ENCODE measurements around the gene NAMPT.
"Not testable (repeated sequence)": the region's sequence is repeated elsewhere in the genome, so short reads cannot be mapped to it uniquely, and the experiment has no call there.

The NAMPT gene

GRCh38 chr7:106317971-106318370 lies 33.2 kb upstream of the NAMPT start:
- DNase-seq (ENCODE audit: insufficient read length) (no peak), FAIRE-seq (no peak)
- TF ChIP-seq POLR2A (IDR thresholded peaks at IDR 0.05; ENCODE audit: low read depth, low read length) (no peak), TAF1 (IDR thresholded peaks at IDR 0.05; ENCODE audit: borderline replicate concordance, low read depth, low read length) (no peak)

GRCh38 chr7:106316947-106317346 lies 32.2 kb upstream of the NAMPT start:
- TF ChIP-seq TAF1 (IDR thresholded peaks at IDR 0.05; ENCODE audit: borderline replicate concordance, low read depth, low read length) (no peak), POLR2A (IDR thresholded peaks at IDR 0.05; ENCODE audit: low read depth, low read length) (no peak), POLR2AphosphoS5 (IDR thresholded peaks at IDR 0.05; ENCODE audit: low read depth, low read length) (no peak)
- FAIRE-seq (no peak), DNase-seq (ENCODE audit: insufficient read length) (no peak)

GRCh38 chr7:106314875-106315274 lies 30.1 kb upstream of the NAMPT start:
- no peak for DNase-seq (ENCODE audit: insufficient read length)
- FAIRE-seq: no peak
- no peak for TF ChIP-seq POLR2AphosphoS5 (IDR thresholded peaks at IDR 0.05; ENCODE audit: low read depth, low read length)
- TF ChIP-seq TAF1 (IDR thresholded peaks at IDR 0.05; ENCODE audit: borderline replicate concordance, low read depth, low read length): no peak
- no peak for TF ChIP-seq POLR2A (IDR thresholded peaks at IDR 0.05; ENCODE audit: low read depth, low read length)

GRCh38 chr7:106313966-106314365 lies 29.2 kb upstream of the NAMPT start:
- TF ChIP-seq POLR2AphosphoS5 (IDR thresholded peaks at IDR 0.05; ENCODE audit: low read depth, low read length) (no peak), POLR2A (IDR thresholded peaks at IDR 0.05; ENCODE audit: low read depth, low read length) (no peak), TAF1 (IDR thresholded peaks at IDR 0.05; ENCODE audit: borderline replicate concordance, low read depth, low read length) (no peak)
- DNase-seq (ENCODE audit: insufficient read length): no peak
- FAIRE-seq: no peak

- no peak for DNase-seq (ENCODE audit: insufficient read length)
- no peak for TF ChIP-seq POLR2AphosphoS5 (IDR thresholded peaks at IDR 0.05; ENCODE audit: low read depth, low read length)
- TF ChIP-seq POLR2A (IDR thresholded peaks at IDR 0.05; ENCODE audit: low read depth, low read length): no peak
- TF ChIP-seq TAF1 (IDR thresholded peaks at IDR 0.05; ENCODE audit: borderline replicate concordance, low read depth, low read length): no peak
- FAIRE-seq: no peak
These were observed 28.7 kb upstream of the NAMPT start for GRCh38 chr7:106313456-106313901.

- no peak for DNase-seq (ENCODE audit: insufficient read length)
- no peak for TF ChIP-seq TAF1 (IDR thresholded peaks at IDR 0.05; ENCODE audit: borderline replicate concordance, low read depth, low read length)
- TF ChIP-seq POLR2A (IDR thresholded peaks at IDR 0.05; ENCODE audit: low read depth, low read length): no peak
- TF ChIP-seq POLR2AphosphoS5 (IDR thresholded peaks at IDR 0.05; ENCODE audit: low read depth, low read length): no peak
- FAIRE-seq: no peak
These were observed 28.1 kb upstream of the NAMPT start for GRCh38 chr7:106312906-106313305.

- TF ChIP-seq POLR2A (IDR thresholded peaks at IDR 0.05; ENCODE audit: low read depth, low read length): no peak
- no peak for TF ChIP-seq POLR2AphosphoS5 (IDR thresholded peaks at IDR 0.05; ENCODE audit: low read depth, low read length)
- TF ChIP-seq TAF1 (IDR thresholded peaks at IDR 0.05; ENCODE audit: borderline replicate concordance, low read depth, low read length): no peak
- DNase-seq (ENCODE audit: insufficient read length): no peak
- no peak for FAIRE-seq
These were observed 27.5 kb upstream of the NAMPT start for GRCh38 chr7:106312099-106312871.

- no peak for TF ChIP-seq POLR2AphosphoS5 (IDR thresholded peaks at IDR 0.05; ENCODE audit: low read depth, low read length)
- no peak for TF ChIP-seq POLR2A (IDR thresholded peaks at IDR 0.05; ENCODE audit: low read depth, low read length)
- TF ChIP-seq TAF1 (IDR thresholded peaks at IDR 0.05; ENCODE audit: borderline replicate concordance, low read depth, low read length): no peak
- DNase-seq (ENCODE audit: insufficient read length): no peak
- FAIRE-seq: no peak
These were observed 24.6 kb upstream of the NAMPT start for GRCh38 chr7:106309362-106309761.

- DNase-seq (ENCODE audit: insufficient read length): no peak
- FAIRE-seq: no peak
- no peak for TF ChIP-seq TAF1 (IDR thresholded peaks at IDR 0.05; ENCODE audit: borderline replicate concordance, low read depth, low read length)
- no peak for TF ChIP-seq POLR2AphosphoS5 (IDR thresholded peaks at IDR 0.05; ENCODE audit: low read depth, low read length)
- TF ChIP-seq POLR2A (IDR thresholded peaks at IDR 0.05; ENCODE audit: low read depth, low read length): no peak
These were observed 21.5 kb upstream of the NAMPT start for GRCh38 chr7:106306256-106306655.

- no peak for DNase-seq (ENCODE audit: insufficient read length)
- no peak for TF ChIP-seq POLR2AphosphoS5 (IDR thresholded peaks at IDR 0.05; ENCODE audit: low read depth, low read length)
- no peak for TF ChIP-seq TAF1 (IDR thresholded peaks at IDR 0.05; ENCODE audit: borderline replicate concordance, low read depth, low read length)
- TF ChIP-seq POLR2A (IDR thresholded peaks at IDR 0.05; ENCODE audit: low read depth, low read length): no peak
- FAIRE-seq: no peak
These were observed 20.9 kb upstream of the NAMPT start for GRCh38 chr7:106305732-106306131.

GRCh38 chr7:106304568-106304967 lies 19.8 kb upstream of the NAMPT start:
- DNase-seq (ENCODE audit: insufficient read length) (no peak), FAIRE-seq (no peak)
- TF ChIP-seq POLR2AphosphoS5 (IDR thresholded peaks at IDR 0.05; ENCODE audit: low read depth, low read length) (no peak), TAF1 (IDR thresholded peaks at IDR 0.05; ENCODE audit: borderline replicate concordance, low read depth, low read length) (no peak), POLR2A (IDR thresholded peaks at IDR 0.05; ENCODE audit: low read depth, low read length) (no peak)

- not testable (repeated sequence) for DNase-seq (ENCODE audit: insufficient read length); FAIRE-seq
These were observed 13.8 kb upstream of the NAMPT start for GRCh38 chr7:106298631-106299030.

GRCh38 chr7:106298155-106298554 lies 13.4 kb upstream of the NAMPT start:
- DNase-seq (ENCODE audit: insufficient read length); FAIRE-seq: not testable (repeated sequence)
